ENCODE results near the gene U2AF2. TPM values are rescaled to one million over a fixed set of nuclear protein-coding genes. Genes with fewer than 3 reads are reported as not detected.

The U2AF2 gene
- polyA plus RNA-seq, 2 of the 4 experiments (the other 2 are of a cell fraction) = 157 to 302 TPM

DNA sequence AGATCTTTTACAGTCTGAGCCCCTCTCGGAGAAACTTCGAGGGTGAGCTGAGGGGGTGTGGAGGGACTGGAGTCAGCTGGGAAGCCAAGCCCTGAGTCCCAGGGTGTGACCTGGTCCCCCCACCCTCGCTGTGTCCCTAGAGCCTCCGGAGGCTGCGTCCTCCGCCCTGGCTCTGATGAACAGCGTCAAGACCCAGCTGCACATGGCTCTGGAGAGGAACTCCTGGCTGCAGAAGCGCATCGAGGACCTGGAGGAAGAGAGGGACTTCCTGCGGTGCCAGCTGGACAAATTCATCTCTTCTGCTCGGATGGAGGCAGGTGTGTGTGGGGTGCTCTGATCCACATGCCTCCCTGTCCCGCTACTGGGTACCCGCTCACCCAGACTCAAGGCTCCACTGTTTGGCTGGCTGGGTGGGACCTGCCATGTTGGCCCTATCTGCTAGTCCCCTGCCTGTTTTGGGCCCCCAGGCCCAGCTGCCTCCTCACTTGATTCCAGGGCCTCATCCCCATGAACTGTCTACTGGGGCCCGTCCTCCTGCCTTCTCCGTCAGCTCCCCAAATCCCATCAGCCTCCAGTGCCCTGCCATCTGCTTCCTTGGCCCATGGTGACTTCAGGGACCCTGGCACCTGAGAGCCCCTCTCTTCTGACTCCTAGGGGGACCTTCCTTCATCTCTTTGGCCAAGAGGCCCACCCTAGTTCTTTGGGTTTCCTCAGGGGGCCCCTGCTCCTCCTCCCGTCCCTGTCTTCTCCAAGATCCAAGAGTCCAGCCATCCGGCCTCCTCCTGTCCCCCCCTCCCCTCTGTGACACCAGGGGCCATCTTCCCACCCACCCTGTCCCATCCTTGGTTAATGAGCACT is 5.3 kb upstream of the U2AF2 start:
- H3K4me1 ChIP-seq = peaks cover 31% of the 10 kb centered on the region
- peak overlapping the region in 1 of 2 experiments; percentile 98; a peak in 4 of 6 replicates for H3K27ac ChIP-seq
- ChIA-PET CTCF (interaction anchor here (0.9 to 2.7 kb wide), 5 partner anchors 10 to 145 kb away, joined by 3 to 20 read pairs (median 3); no protein-coding TSS in a partner anchor), POLR2A (interaction anchor here (1.0 kb wide), 1 partner anchor 15 kb away, joined by 3 read pairs; no protein-coding TSS in a partner anchor)
- H3K4me2 ChIP-seq = peak overlapping the region; percentile 98
- TF ChIP-seq, protein P1, sequence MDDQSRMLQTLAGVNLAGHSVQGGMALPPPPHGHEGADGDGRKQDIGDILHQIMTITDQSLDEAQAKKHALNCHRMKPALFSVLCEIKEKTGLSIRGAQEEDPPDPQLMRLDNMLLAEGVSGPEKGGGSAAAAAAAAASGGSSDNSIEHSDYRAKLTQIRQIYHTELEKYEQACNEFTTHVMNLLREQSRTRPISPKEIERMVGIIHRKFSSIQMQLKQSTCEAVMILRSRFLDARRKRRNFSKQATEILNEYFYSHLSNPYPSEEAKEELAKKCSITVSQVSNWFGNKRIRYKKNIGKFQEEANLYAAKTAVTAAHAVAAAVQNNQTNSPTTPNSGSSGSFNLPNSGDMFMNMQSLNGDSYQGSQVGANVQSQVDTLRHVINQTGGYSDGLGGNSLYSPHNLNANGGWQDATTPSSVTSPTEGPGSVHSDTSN (IDR thresholded peaks at IDR 0.05) = no peak
- TF ChIP-seq, protein P2, sequence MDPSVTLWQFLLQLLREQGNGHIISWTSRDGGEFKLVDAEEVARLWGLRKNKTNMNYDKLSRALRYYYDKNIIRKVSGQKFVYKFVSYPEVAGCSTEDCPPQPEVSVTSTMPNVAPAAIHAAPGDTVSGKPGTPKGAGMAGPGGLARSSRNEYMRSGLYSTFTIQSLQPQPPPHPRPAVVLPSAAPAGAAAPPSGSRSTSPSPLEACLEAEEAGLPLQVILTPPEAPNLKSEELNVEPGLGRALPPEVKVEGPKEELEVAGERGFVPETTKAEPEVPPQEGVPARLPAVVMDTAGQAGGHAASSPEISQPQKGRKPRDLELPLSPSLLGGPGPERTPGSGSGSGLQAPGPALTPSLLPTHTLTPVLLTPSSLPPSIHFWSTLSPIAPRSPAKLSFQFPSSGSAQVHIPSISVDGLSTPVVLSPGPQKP (IDR thresholded peaks at IDR 0.05; ENCODE audit: low read depth, low read length) = no peak
- no peak for TF ChIP-seq HOXA7 (CRISPR knock-in tag; IDR thresholded peaks at IDR 0.05)
- no peak for TF ChIP-seq KDM1A (IDR thresholded peaks at IDR 0.05; ENCODE audit: low read depth)
- no peak for TF ChIP-seq RFX5 (IDR thresholded peaks at IDR 0.05)
- TF ChIP-seq MAZ (IDR thresholded peaks at IDR 0.05; ENCODE audit: borderline replicate concordance, low read depth, low read length) = no peak
- TF ChIP-seq RNF2 (IDR thresholded peaks at IDR 0.05; ENCODE audit: borderline replicate concordance, low read depth) = no peak
- TF ChIP-seq, protein P3, sequence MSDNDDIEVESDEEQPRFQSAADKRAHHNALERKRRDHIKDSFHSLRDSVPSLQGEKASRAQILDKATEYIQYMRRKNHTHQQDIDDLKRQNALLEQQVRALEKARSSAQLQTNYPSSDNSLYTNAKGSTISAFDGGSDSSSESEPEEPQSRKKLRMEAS (IDR thresholded peaks at IDR 0.05) = no peak
- TF ChIP-seq ESRRA (IDR thresholded peaks at IDR 0.05; ENCODE audit: borderline replicate concordance, low read length) = no peak
- no peak for TF ChIP-seq FOSB (CRISPR knock-in tag; IDR thresholded peaks at IDR 0.05)
- TF ChIP-seq PHF8 (IDR thresholded peaks at IDR 0.05; ENCODE audit: borderline replicate concordance, low read depth) = no peak
- no peak for TF ChIP-seq HOXB13 (CRISPR knock-in tag; IDR thresholded peaks at IDR 0.05; ENCODE audit: low read depth)
- TF ChIP-seq NPAS2 (CRISPR knock-in tag; IDR thresholded peaks at IDR 0.05; ENCODE audit: borderline replicate concordance) = no peak
- 94% methylated on average over 17 of the region's 17 CpGs for WGBS (ENCODE audit: missing lambda C conversion rate)
- H3K4me3 ChIP-seq = no peak overlapping the region; the same call in 2 of the 3 replicates
- DNase-seq (ENCODE audit: low read depth in 1 of 2, low spot score in 1 of 2) = no peak
- FAIRE-seq = no peak
- no peaks in the 10 kb centered on the region for H3K9me3 ChIP-seq
- ATAC-seq = no peak

DNA sequence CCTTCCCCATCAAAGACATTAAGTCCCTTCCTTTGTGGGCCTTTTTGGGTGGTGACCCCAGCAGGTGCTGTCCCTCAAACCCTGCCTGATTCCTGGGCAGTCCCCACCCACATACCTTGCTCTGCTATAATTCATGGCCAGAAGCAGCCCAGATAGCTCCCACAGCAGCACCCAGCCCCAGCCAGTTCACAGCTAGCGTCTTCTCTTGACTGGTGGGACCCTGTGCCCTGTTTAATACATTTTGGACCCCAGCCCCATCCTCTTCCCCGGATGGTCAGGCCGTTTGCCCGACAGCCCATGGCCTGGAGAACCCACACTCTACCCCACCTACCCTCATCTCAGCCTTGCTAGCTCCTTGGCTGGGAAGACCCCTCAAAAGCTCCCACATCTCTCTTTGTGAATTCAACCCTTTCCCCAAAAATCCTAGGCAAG is 4.7 kb upstream of the U2AF2 start:
- H3K4me3 ChIP-seq = no peak overlapping the region
- H3K4me1 ChIP-seq = peaks cover 25% of the 10 kb centered on the region
- H3K9me3 ChIP-seq = no peaks in the 10 kb centered on the region
- no peak overlapping the region for H3K27ac ChIP-seq
- H3K4me2 ChIP-seq = no peak overlapping the region
- DNase-seq (ENCODE audit: low read depth in 1 of 2, low spot score in 1 of 2) = no peak
- TF ChIP-seq NR3C1 (IDR thresholded peaks at IDR 0.05) = no peak
- no peak for TF ChIP-seq RCOR1 (IDR thresholded peaks at IDR 0.05; ENCODE audit: low read depth, low read length)
- TF ChIP-seq, protein P4, sequence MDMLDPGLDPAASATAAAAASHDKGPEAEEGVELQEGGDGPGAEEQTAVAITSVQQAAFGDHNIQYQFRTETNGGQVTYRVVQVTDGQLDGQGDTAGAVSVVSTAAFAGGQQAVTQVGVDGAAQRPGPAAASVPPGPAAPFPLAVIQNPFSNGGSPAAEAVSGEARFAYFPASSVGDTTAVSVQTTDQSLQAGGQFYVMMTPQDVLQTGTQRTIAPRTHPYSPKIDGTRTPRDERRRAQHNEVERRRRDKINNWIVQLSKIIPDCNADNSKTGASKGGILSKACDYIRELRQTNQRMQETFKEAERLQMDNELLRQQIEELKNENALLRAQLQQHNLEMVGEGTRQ (IDR thresholded peaks at IDR 0.05) = no peak
- ATAC-seq = no peak
- POLR2A ChIA-PET = interaction anchor here (1.0 kb wide), 1 partner anchor 15 kb away, joined by 3 read pairs; no protein-coding TSS in a partner anchor
- no peak for FAIRE-seq
- 95% methylated on average over 4 of the region's 4 CpGs for WGBS (ENCODE audit: missing lambda C conversion rate)
- CTCF ChIA-PET = interaction anchor here (0.9 to 2.7 kb wide), 5 partner anchors 11 to 146 kb away, joined by 3 to 20 read pairs (median 3); no protein-coding TSS in a partner anchor

DNA sequence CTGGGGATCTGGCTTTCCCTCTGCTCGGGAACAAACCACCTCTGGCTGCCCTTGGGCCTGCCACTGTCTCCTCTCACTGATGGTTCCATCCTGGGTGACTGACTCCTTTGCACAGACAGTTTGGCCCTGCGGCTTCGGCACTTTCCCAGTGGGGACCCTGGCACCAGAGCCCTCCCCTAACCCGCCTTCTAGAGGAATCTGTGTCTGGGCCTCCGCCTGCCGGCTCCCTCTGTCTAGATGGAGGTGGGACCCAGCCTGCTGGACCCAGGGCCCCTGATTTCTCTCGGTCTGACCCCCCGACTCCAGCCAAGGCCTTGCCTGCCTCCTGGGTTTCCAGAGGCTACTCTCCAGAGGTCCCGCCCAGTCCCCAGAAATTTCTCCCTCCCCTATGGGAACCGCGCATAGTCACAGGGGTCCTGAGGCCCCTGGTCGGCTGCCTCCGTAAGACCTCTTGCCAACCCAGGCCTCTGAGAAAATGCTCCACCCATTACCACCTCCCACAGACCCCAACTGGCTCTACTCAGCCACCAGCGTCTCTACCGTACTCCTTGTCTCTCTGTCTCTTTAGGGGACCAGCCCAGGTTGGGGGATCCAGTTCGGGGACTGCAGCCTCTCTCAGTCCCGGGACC is 4.1 kb upstream of the U2AF2 start:
- TF ChIP-seq RNF2 (IDR thresholded peaks at IDR 0.05; ENCODE audit: borderline replicate concordance, low read depth) = no peak
- TF ChIP-seq POLR2A (IDR thresholded peaks at IDR 0.05; ENCODE audit: low read length) = no peak
- TF ChIP-seq, protein P1 (IDR thresholded peaks at IDR 0.05) = no peak
- no peak for TF ChIP-seq KDM1A (IDR thresholded peaks at IDR 0.05; ENCODE audit: low read depth)
- TF ChIP-seq POLR2AphosphoS2 (conservative IDR thresholded peaks at IDR 0.05; ENCODE audit: low read length) = no peak
- no peak for TF ChIP-seq CHD2 (IDR thresholded peaks at IDR 0.05; ENCODE audit: low read length, partially characterized antibody)
- TF ChIP-seq ZC3H11A (IDR thresholded peaks at IDR 0.05) = no peak
- TF ChIP-seq TP53 (CRISPR knock-in tag; IDR thresholded peaks at IDR 0.05) = no peak
- CTCF ChIA-PET = interaction anchor here (0.9 to 2.7 kb wide), 3 partner anchors 16 to 147 kb away, joined by 3 to 20 read pairs (median 3); no protein-coding TSS in a partner anchor
- Histone ChIP-seq H3K27ac (no peak overlapping the region), H3K9me3 (no peaks in the 10 kb centered on the region), H3K4me2 (no peak overlapping the region), H3K4me1 (peaks cover 24% of the 10 kb centered on the region), H3K4me3 (no peak overlapping the region)
- POLR2A ChIA-PET = no interaction called here
- DNase-seq (ENCODE audit: low read depth in 1 of 2, low spot score in 1 of 2) (no peak), ATAC-seq (no peak), FAIRE-seq (no peak)
- 91% methylated on average over 17 of the region's 17 CpGs for WGBS (ENCODE audit: missing lambda C conversion rate)
